ENCODE data around the gene MAP2.
A peak's percentile ranks its signal among the peaks of the same experiment; 100 is the strongest.

The MAP2 gene

DNA sequence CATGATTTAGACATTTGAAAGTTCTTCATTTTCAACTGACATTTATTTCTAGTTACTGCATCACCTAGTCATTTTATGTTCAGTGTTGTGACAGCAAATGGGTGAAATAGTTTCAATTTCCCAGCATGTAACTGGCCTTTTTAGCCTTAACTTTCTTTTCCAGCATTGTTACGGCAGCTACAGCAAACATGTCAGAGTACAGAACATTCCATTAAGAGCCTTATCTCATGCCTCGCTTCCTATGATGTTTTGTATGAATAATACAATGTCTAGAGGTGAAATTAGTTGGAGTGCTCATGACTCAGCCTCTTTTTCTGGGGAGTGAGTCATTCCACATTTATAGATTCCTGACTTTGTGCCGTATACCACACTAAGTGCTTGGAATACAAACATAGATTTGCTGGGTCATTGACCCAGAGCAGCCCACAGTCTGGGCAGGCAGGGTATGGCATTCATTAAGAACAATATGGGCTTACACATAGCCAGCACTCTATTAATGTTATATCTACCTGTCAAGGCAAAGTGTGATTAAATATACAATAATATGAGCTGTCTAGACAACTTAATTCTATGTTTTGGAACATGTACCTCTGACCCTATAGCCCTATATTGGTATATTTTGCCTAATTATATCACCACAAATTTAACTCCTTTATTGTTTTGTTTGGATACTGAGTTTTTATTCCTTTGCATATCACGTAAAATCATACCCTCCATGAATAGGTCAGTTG is 72.2 kb downstream of the MAP2 start:
- DNase-seq (ENCODE audit: low read depth) = peak; percentile 36
- no peak overlapping the region for H3K4me3 ChIP-seq (ENCODE audit: low read depth, low read length)

DNA sequence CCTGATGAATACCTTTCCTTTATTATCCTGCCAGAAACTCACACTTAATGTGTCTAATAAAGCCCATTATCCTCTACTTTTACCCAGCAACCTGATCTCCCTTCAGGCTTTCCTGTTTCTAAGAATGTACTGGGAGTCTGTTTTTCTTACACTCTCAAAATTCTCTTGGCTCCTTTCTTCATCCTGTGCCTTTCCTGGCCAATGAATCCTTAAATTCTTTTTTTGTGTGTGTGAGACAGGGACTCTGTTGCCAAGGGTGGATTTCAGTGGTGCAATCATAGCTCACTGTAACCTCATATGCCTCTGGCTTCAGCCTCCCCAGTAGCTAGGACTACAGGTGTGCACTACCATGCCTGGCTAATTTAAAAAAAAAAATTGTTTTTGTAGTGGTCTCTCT is 72.7 kb downstream of the MAP2 start:
- no peak for DNase-seq (ENCODE audit: low read depth)
- TF ChIP-seq POLR2A (IDR thresholded peaks at IDR 0.05; ENCODE audit: extremely low read depth, insufficient read length) (no peak), MYC (IDR thresholded peaks at IDR 0.05; ENCODE audit: low read depth, low read length) (no peak)
- TF ChIP-seq, protein P1, sequence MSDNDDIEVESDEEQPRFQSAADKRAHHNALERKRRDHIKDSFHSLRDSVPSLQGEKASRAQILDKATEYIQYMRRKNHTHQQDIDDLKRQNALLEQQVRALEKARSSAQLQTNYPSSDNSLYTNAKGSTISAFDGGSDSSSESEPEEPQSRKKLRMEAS (IDR thresholded peaks at IDR 0.05; ENCODE audit: low read depth, low read length) = no peak
- TF ChIP-seq, protein P2, sequence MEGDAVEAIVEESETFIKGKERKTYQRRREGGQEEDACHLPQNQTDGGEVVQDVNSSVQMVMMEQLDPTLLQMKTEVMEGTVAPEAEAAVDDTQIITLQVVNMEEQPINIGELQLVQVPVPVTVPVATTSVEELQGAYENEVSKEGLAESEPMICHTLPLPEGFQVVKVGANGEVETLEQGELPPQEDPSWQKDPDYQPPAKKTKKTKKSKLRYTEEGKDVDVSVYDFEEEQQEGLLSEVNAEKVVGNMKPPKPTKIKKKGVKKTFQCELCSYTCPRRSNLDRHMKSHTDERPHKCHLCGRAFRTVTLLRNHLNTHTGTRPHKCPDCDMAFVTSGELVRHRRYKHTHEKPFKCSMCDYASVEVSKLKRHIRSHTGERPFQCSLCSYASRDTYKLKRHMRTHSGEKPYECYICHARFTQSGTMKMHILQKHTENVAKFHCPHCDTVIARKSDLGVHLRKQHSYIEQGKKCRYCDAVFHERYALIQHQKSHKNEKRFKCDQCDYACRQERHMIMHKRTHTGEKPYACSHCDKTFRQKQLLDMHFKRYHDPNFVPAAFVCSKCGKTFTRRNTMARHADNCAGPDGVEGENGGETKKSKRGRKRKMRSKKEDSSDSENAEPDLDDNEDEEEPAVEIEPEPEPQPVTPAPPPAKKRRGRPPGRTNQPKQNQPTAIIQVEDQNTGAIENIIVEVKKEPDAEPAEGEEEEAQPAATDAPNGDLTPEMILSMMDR (IDR thresholded peaks at IDR 0.05; ENCODE audit: low read depth, low read length) = no peak
- no peak overlapping the region for H3K4me3 ChIP-seq (ENCODE audit: low read depth, low read length)

More for the DNA sequence above, 72.2 kb downstream of the MAP2 start:
- TF ChIP-seq, protein P1 (IDR thresholded peaks at IDR 0.05; ENCODE audit: low read depth, low read length) = no peak
- no peak for TF ChIP-seq POLR2A (IDR thresholded peaks at IDR 0.05; ENCODE audit: extremely low read depth, insufficient read length)
- no peak for TF ChIP-seq MYC (IDR thresholded peaks at IDR 0.05; ENCODE audit: low read depth, low read length)
- TF ChIP-seq, protein P2 (IDR thresholded peaks at IDR 0.05; ENCODE audit: low read depth, low read length) = no peak

DNA sequence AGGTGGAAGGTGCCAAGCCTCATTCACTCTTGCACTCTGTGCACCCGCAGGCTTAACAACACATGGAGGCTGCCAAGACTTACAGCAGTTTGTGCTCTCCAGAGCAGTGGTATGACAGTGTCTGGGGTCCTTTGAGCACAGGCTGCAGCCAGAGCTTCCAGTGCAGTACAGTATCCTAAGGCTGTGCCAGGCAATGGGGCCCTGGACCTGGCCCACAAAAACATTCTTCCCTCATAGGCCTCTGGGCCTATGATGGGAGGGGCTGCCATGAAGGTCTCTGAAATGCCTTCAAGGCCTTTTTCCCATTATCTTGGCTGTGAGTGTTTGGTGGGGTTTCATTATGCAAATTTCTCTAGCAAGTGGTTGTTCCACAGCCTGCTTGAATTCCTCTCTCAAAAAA is 74.8 kb downstream of the MAP2 start:
- DNase-seq (ENCODE audit: low read depth) = no peak
- no peak overlapping the region for H3K4me3 ChIP-seq (ENCODE audit: low read depth, low read length)
- TF ChIP-seq, protein P1 (IDR thresholded peaks at IDR 0.05; ENCODE audit: low read depth, low read length) = no peak
- no peak for TF ChIP-seq POLR2A (IDR thresholded peaks at IDR 0.05; ENCODE audit: extremely low read depth, insufficient read length)
- TF ChIP-seq MYC (IDR thresholded peaks at IDR 0.05; ENCODE audit: low read depth, low read length) = no peak
- TF ChIP-seq, protein P2 (IDR thresholded peaks at IDR 0.05; ENCODE audit: low read depth, low read length) = no peak

DNA sequence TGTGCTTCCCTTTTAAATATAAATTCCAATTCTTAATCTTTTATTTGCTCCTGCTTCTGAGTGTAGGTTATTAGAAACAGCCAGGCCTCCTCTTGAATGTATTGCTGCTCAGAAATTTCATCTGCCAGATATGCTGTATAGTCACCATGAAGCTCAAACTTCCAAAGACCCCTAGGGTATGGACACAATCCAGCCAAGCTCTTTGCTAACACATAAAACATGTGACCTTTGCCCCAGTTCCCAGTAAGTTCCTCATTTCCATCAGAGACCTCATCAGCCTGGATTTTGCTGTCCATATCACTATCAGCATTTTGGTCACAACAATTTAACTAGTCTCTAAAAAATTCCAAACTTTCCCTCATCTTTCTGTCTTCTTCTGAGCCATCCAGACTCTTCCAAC is 75.2 kb downstream of the MAP2 start:
- TF ChIP-seq, protein P2 (IDR thresholded peaks at IDR 0.05; ENCODE audit: low read depth, low read length) = no peak
- TF ChIP-seq, protein P1 (IDR thresholded peaks at IDR 0.05; ENCODE audit: low read depth, low read length) = no peak
- TF ChIP-seq MYC (IDR thresholded peaks at IDR 0.05; ENCODE audit: low read depth, low read length) (no peak), POLR2A (IDR thresholded peaks at IDR 0.05; ENCODE audit: extremely low read depth, insufficient read length) (no peak)
- peak; percentile 51 for DNase-seq (ENCODE audit: low read depth)
- H3K4me3 ChIP-seq (ENCODE audit: low read depth, low read length) = no peak overlapping the region

DNA sequence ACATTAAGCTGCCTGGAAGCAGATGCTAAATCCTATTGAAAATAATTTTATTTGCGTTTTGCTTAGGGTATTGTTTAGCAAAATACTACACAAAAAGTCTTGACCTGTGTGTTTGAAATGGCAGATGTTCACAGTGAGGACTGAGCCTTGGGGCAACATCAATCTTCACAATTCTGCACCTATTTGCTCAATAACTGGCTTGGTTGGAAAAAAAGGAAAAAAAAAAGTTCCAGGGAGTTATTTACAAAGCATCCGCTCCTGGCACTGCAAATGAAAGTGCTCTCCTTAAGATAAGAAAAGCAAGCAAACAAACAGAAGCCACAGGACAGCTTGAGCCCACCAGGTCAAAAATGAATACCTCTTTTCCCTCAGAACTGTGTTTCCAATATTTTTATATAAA is 77.7 kb downstream of the MAP2 start:
- DNase-seq (ENCODE audit: low read depth) = no peak
- TF ChIP-seq, protein P2 (IDR thresholded peaks at IDR 0.05; ENCODE audit: low read depth, low read length) = no peak
- TF ChIP-seq POLR2A (IDR thresholded peaks at IDR 0.05; ENCODE audit: extremely low read depth, insufficient read length) (no peak), MYC (IDR thresholded peaks at IDR 0.05; ENCODE audit: low read depth, low read length) (no peak)
- TF ChIP-seq, protein P1 (IDR thresholded peaks at IDR 0.05; ENCODE audit: low read depth, low read length) = no peak

More for the DNA sequence above, 77.7 kb downstream of the MAP2 start:
- no peak overlapping the region for H3K4me3 ChIP-seq (ENCODE audit: low read depth, low read length)
